RWPE2 (cell line): ENCODE measurements around the gene TMBIM6.

Source experiments
- ATAC-seq: fragments of 200-7000 bp; cut with Tn5 transposase; 3 replicates; pipeline ENCODE4 v1.9.1; 2021; ENCODE audit warnings: low read depth
- DNase-seq: peaks from one replicate; pipeline ENCODE4 v3.0.0-alpha.2; 2020; ENCODE audit warnings: low spot score
- H3K27ac ChIP-seq: fragments of 450-650 bp; 2 replicates; pipeline ENCODE4 v1.5.1; 2017; ENCODE audit warnings: mild to moderate bottlenecking; ENCODE audit not compliant: poor library complexity, severe bottlenecking
- H3K27me3 ChIP-seq: fragments of 250-450 bp; sonication (Bioruptor Pico); 2 replicates; pipeline ENCODE4 v1.5.1; 2021; ENCODE audit warnings: mild to moderate bottlenecking, moderate library complexity; ENCODE audit not compliant: insufficient read depth, poor library complexity, severe bottlenecking
- H3K36me3 ChIP-seq: fragments of 250-450 bp; sonication (Bioruptor Pico); 2 replicates; pipeline ENCODE4 v1.5.1; 2020; ENCODE audit warnings: low read depth, mild to moderate bottlenecking, moderate library complexity
- H3K4me1 ChIP-seq: fragments of 250-450 bp; sonication (Bioruptor Pico); 2 replicates; pipeline ENCODE4 v1.5.1; 2021; ENCODE audit warnings: mild to moderate bottlenecking, moderate library complexity; ENCODE audit not compliant: insufficient read depth, poor library complexity, severe bottlenecking
- H3K4me3 ChIP-seq: fragments of 250-450 bp; sonication (Bioruptor Pico); 2 replicates; pipeline ENCODE4 v1.5.1; 2021; ENCODE audit warnings: mild to moderate bottlenecking, moderate library complexity; ENCODE audit not compliant: severe bottlenecking
- H3K9me3 ChIP-seq: fragments of 250-450 bp; sonication (Bioruptor Pico); 2 replicates; pipeline ENCODE4 v1.5.1; 2021; ENCODE audit warnings: mild to moderate bottlenecking, moderate library complexity; ENCODE audit not compliant: severe bottlenecking
- TF ChIP-seq, protein P1 (sequence below): fragments of 450-650 bp; IDR thresholded peaks from one replicate; pipeline ENCODE4 v1.5.1; 2017; ENCODE audit warnings: mild to moderate bottlenecking, moderate library complexity; ENCODE audit not compliant: poor library complexity, severe bottlenecking

TMBIM6 gene

DNA sequence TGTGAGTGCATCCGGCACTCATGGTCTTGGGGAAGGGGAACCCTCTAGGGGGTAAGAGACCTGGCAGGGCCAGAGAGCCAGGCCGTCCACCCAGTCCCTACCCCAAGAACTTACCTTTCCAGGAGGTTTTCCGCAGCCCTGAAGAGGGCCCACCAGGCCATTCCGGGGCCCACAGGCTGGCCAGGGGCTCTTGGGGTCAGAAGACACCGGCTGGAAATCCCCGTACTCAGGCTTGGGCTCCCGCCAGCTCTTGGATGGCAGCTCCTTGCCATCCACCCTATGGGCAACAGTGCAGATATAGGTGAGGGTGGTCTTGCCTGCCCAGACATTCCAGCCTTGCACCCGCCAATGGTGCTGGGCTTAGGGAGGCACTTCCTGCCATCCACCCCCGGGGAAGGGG is 52.3 kb downstream of the TMBIM6 start:
- Histone ChIP-seq H3K9me3 (no peaks in the 10 kb centered on the region), H3K27ac (no peak overlapping the region), H3K27me3 (no peaks in the 10 kb centered on the region), H3K4me3 (no peak overlapping the region), H3K4me1 (no peaks in the 10 kb centered on the region), H3K36me3 (peaks cover 14% of the 10 kb centered on the region; the same call in 1 of the 2 replicates)
- no peak for ATAC-seq
- TF ChIP-seq, protein P1, sequence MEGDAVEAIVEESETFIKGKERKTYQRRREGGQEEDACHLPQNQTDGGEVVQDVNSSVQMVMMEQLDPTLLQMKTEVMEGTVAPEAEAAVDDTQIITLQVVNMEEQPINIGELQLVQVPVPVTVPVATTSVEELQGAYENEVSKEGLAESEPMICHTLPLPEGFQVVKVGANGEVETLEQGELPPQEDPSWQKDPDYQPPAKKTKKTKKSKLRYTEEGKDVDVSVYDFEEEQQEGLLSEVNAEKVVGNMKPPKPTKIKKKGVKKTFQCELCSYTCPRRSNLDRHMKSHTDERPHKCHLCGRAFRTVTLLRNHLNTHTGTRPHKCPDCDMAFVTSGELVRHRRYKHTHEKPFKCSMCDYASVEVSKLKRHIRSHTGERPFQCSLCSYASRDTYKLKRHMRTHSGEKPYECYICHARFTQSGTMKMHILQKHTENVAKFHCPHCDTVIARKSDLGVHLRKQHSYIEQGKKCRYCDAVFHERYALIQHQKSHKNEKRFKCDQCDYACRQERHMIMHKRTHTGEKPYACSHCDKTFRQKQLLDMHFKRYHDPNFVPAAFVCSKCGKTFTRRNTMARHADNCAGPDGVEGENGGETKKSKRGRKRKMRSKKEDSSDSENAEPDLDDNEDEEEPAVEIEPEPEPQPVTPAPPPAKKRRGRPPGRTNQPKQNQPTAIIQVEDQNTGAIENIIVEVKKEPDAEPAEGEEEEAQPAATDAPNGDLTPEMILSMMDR, result no peak
- DNase-seq, result no peak

- H3K9me3 ChIP-seq, result no peaks in the 10 kb centered on the region
- H3K4me1 ChIP-seq, result no peaks in the 10 kb centered on the region
- peaks cover 14% of the 10 kb centered on the region; the same call in 1 of the 2 replicates for H3K36me3 ChIP-seq
- no peak overlapping the region for H3K27ac ChIP-seq
- H3K27me3 ChIP-seq, result no peaks in the 10 kb centered on the region
- ATAC-seq (no peak), DNase-seq (no peak)
- no peak overlapping the region for H3K4me3 ChIP-seq
- TF ChIP-seq, protein P1, result no peak
Measured at GRCh38 chr12:49794021-49794420, 52.7 kb downstream of the TMBIM6 start.

- no peaks in the 10 kb centered on the region for H3K27me3 ChIP-seq
- H3K4me3 ChIP-seq, result no peak overlapping the region
- no peaks in the 10 kb centered on the region for H3K4me1 ChIP-seq
- ATAC-seq, result no peak
- H3K27ac ChIP-seq, result no peak overlapping the region
- peaks cover 14% of the 10 kb centered on the region; the same call in 1 of the 2 replicates for H3K36me3 ChIP-seq
- no peaks in the 10 kb centered on the region for H3K9me3 ChIP-seq
- TF ChIP-seq, protein P1, result no peak
- no peak for DNase-seq
Measured at GRCh38 chr12:49794811-49795653, 53.7 kb downstream of the TMBIM6 start.

DNA sequence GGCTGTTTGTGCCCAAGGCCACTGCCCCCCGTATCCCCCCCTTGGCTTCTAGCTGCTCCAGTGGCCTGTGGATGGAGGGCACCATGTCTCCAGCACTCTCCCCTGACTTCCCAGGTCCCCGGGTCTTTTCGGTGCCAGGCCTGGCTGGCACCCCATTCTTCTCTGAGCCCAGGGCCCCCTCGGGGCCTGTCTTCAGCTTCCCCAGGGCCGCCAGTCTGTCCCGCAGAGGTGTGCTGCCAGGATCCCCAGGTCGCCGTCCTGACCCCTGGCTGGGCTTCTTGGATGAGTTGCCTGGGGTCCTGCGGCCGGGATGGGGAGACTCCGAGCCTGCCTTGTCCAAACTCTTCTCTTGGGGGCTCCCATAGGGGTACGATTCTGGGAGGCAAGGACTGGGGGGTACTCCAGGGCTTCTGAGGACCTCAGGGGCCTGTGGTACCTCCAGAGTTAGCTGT is 54.3 kb downstream of the TMBIM6 start:
- H3K27me3 ChIP-seq, result no peaks in the 10 kb centered on the region
- no peak overlapping the region for H3K4me3 ChIP-seq
- DNase-seq (no peak), ATAC-seq (no peak)
- no peaks in the 10 kb centered on the region for H3K9me3 ChIP-seq
- TF ChIP-seq, protein P1, result no peak
- H3K27ac ChIP-seq, result no peak overlapping the region
- no peaks in the 10 kb centered on the region for H3K4me1 ChIP-seq
- H3K36me3 ChIP-seq, result peaks cover 14% of the 10 kb centered on the region; the same call in 1 of the 2 replicates

DNA sequence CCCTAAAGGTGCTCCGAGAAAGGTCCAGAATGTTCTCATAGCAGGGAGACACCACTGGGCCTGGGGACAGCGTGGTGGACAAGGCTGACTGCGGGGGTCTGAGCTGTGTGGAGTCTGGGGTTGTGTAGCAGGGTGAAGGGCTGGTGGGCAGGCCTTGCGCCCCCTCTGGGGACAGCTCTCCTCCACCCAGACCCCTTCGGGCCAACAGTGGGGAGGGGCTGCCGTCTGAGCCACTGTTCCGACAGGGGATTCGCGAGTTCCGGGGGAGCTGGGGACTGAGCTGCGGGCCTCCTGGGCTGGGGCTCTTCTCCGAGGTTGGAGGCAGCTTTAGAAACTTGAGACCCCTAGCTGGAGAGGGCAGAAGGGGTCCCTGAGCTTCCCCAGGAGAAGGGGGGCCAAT is 54.8 kb downstream of the TMBIM6 start:
- Histone ChIP-seq H3K4me3 (no peak overlapping the region), H3K4me1 (no peaks in the 10 kb centered on the region), H3K36me3 (peaks cover 14% of the 10 kb centered on the region; the same call in 1 of the 2 replicates), H3K9me3 (no peaks in the 10 kb centered on the region), H3K27ac (no peak overlapping the region), H3K27me3 (no peaks in the 10 kb centered on the region)
- DNase-seq, result no peak
- ATAC-seq, result no peak
- TF ChIP-seq, protein P1, result no peak
